Measurements from ENCODE around the gene DPYSL4.

DPYSL4 gene

DNA sequence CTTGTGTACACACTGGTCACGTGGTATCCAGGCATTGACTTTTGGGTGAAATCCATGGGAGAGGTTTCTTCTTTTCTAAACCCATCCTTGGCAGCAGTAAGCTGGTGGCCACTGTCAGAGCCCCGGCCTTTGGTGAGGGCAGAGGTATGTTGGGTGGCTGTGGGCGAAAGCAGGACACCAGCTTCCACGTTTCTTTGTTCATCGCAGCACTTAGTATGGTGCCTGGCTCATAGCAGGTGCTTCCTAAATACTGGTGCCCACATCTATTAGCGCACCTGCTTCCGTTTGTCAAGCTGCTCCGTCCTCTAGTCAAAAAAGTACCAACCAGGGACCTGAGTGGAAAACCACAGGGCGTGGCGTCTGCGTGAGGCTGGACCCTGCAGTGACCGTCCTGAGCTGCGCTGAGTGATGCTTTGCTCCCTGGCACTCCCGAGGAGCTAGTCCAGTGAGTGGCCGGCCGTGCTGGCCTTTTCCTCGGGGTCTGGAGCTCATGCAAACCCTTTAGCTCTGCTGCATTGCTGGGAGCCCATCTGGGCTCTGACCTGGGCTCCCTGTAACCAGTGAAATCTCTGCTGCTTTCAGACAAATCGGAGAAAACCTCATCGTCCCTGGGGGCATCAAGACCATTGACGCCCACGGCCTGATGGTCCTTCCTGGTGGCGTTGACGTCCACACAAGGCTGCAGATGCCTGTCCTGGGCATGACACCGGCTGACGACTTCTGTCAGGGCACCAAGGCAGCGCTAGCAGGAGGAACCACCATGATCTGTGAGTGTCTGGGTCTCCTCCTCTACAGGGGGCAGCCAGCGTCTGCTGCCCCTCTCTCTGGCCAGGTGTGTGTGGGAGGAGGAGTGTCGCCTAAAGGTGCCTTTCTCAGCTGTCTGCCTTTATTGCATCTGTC lies 5.6 kb downstream of the DPYSL4 start:
- ChIA-PET CTCF (interaction anchor here (1.2 kb wide), 1 partner anchor 13 kb away, joined by 3 read pairs; no protein-coding TSS in a partner anchor), POLR2A (no interaction called here)
- no peak for DNase-seq (ENCODE audit: extremely low spot score)
- TF ChIP-seq, protein P1, sequence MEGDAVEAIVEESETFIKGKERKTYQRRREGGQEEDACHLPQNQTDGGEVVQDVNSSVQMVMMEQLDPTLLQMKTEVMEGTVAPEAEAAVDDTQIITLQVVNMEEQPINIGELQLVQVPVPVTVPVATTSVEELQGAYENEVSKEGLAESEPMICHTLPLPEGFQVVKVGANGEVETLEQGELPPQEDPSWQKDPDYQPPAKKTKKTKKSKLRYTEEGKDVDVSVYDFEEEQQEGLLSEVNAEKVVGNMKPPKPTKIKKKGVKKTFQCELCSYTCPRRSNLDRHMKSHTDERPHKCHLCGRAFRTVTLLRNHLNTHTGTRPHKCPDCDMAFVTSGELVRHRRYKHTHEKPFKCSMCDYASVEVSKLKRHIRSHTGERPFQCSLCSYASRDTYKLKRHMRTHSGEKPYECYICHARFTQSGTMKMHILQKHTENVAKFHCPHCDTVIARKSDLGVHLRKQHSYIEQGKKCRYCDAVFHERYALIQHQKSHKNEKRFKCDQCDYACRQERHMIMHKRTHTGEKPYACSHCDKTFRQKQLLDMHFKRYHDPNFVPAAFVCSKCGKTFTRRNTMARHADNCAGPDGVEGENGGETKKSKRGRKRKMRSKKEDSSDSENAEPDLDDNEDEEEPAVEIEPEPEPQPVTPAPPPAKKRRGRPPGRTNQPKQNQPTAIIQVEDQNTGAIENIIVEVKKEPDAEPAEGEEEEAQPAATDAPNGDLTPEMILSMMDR (IDR thresholded peaks at IDR 0.05; ENCODE audit: control extremely low read depth, extremely low read depth, low read depth, missing control alignments), result no peak

DNA sequence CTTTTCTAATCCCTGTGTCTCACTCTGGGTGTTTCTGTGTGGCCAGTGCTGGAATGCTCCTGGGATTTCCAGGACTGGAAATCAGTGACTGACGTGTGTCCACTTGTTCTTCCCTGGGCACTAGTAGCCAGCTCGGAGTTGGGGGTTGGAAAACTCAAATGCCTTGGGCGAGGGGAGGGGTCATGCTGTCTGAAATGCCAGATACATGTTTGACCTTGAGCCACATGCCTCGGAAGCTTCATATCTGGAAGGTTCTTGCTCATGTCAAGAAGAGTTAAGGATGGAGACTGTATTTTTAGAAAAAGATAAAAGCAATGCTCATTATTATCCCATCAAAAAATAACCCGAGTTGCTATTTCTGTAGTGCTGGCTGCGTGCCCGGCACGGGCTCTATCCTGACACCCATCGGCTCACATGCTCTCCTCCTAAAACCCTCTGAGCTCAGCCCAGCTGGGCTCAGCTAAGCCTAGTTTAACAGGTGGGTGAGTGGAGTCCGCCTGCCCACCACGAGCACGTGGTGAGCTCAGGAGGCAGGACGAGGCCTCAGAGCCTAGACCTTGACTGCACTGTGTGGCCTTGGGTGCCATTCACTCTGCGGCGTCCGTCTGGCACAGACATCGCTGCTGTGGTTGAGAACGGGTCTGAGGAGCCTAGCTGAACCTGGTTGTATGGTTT lies 6.4 kb downstream of the DPYSL4 start:
- DNase-seq (ENCODE audit: extremely low spot score), result no peak
- ChIA-PET POLR2A (no interaction called here), CTCF (interaction anchor here (1.2 kb wide), 1 partner anchor 14 kb away, joined by 3 read pairs; no protein-coding TSS in a partner anchor)
- TF ChIP-seq, protein P1 (IDR thresholded peaks at IDR 0.05; ENCODE audit: control extremely low read depth, extremely low read depth, low read depth, missing control alignments), result no peak

DNA sequence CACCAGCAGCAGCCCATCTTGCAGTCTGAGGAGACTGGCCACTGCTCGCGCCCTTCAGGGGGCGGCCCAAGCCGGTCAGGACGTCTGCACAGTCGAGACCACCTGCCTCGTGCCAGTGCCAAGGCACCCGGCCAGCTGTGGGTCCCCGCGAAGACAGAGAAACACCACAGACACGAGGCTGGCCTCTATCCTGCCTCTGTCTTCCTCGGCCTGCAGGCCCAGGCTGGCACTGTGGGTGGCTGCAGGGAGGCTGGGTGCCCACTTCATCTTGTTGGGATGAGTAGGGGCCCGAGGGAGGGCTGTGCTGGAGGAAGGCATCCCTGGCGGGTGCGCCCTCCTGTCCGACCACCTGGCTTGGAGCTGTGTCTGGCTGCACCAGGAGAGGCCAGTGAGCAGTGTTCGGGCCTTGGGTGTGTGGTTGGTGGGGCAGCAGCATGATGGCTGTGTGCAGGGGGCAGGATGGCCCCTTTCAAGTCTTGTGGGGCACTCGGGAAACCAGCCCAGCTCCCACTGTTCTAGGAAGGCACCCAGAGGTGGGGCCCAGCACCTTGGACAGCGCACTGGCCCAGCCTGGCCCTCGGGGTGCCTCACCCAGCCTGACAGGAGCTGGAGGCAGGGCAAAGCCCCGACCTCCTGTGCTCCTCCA lies 7.3 kb downstream of the DPYSL4 start:
- POLR2A ChIA-PET, result no interaction called here

DNA sequence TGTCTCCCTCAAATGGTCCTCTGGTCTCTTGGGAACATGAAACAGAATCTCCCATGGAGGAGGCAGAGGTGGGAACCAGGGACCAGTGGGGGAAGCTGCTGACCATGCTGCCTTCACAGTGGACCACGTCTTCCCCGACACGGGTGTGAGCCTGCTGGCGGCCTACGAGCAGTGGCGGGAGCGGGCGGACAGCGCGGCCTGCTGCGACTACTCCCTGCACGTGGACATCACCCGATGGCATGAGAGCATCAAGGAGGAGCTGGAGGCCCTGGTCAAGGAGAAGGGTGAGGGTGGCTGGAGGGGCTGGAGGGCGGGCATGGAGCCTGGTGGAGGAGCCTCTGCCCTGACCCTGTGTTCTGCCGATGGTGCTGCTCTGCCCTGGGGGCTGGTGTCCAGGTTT lies 8.0 kb downstream of the DPYSL4 start:
- ChIA-PET CTCF (no interaction called here), POLR2A (no interaction called here)
- TF ChIP-seq, protein P1 (IDR thresholded peaks at IDR 0.05; ENCODE audit: control extremely low read depth, extremely low read depth, low read depth, missing control alignments), result no peak
- DNase-seq (ENCODE audit: extremely low spot score), result no peak

More for the DNA sequence above, 7.3 kb downstream of the DPYSL4 start:
- TF ChIP-seq, protein P1 (IDR thresholded peaks at IDR 0.05; ENCODE audit: control extremely low read depth, extremely low read depth, low read depth, missing control alignments), result no peak
- no peak for DNase-seq (ENCODE audit: extremely low spot score)
- CTCF ChIA-PET, result no interaction called here

DNA sequence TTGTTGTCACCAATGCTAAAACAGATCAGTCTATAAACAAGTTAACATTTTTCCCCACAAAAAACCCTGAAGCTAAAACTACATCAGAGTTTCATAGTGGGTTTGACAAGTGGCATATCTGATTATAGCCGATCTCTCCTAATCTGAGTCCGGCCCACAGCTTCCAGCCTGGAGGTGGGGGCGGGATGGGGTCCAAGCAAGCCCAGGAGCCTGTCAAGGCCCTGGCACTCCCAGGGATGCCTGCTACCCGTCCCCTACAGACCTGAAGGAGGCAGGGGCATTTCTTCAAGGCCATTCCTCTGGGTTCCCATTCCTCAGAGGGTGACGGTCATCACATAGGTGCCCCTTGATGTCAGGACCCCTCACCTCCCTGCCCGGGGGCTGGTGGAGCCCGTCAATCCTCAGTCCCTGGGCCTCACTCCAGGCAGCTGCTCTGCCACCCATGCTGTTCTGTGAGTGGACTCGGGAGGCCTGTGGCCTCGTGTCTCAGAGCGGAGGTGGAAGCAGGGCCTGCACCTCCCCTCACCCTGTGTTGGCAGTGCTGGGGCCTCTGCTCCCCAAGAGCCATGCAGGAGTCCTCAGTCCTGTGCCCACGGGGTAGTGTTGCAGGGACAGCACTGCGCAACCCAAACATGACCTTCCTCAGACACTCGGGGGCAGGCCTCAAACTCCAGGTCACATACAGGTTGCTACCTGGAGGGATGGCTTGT lies 8.8 kb downstream of the DPYSL4 start:
- TF ChIP-seq, protein P1 (IDR thresholded peaks at IDR 0.05; ENCODE audit: control extremely low read depth, extremely low read depth, low read depth, missing control alignments), result no peak
- POLR2A ChIA-PET, result no interaction called here
- CTCF ChIA-PET, result no interaction called here
- DNase-seq (ENCODE audit: extremely low spot score), result no peak
